ENCODE data around the gene OR10C1.
"Not testable (repeated sequence)": the region's sequence is repeated elsewhere in the genome, so short reads cannot be mapped to it uniquely, and the experiment has no call there.

Gene OR10C1

GRCh38 chr6:29439006-29439405 lies at the start of gene OR10C1:
TSS of gene OR10C1 (plus strand) at chr6:29439306. CDS start at chr6:29440016, 710 bp downstream.
- DNase-seq (ENCODE audit: low spot score), result no peak

DNA sequence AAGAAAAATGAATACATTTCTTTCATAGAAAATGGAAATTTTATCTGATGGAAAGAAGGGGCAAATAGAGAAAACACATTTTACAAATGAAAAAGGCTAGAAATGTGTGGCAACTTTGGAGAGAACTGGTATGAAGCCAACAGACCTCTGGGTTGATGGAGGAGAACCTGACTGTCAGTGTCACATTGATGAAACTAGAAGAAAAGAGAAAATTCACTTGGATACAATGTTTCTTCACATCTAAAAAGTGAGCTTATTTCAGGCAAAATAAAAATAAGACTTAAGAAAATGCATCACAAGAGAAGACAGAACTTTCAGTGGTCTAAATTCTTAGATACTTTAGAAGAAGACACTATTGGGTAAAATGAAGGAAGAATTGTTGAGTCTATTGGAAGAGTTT lies 43.8 kb upstream of the OR10C1 start, which contains the start of gene OR12D2:
OR12D2 (plus strand) TSS at position 301 of the 400 bp plus-strand sequence. CDS start 1,069 bp downstream, outside the sequence.
- no peak for DNase-seq (ENCODE audit: low spot score)

GRCh38 chr6:29399525-29399924 lies 39.6 kb upstream of the OR10C1 start:
- DNase-seq (ENCODE audit: low spot score), result no peak

GRCh38 chr6:29403801-29404200 lies 35.3 kb upstream of the OR10C1 start:
- no peak for DNase-seq (ENCODE audit: low spot score)

DNA sequence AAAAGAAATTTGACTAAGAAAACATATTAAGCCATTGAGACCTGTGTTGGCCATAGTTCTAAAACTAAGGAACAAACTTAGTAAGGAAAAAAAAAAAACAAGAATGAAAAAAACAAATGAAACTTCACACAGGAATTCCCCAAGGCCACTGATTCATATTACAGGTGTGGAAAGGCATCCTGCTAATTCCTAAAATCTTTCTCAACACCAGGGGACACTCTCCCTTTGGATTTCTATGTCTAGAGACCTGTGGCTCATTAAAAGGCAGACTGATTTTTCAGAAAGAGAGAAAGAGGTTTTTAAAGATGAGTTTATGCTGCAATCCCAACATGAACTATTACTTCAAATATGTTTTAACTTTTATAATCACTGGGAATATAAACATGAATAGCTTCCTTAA lies 24.5 kb upstream of the OR10C1 start, which contains the start of gene OR12D1:
OR12D1 (plus strand) TSS at position 341 of the 400 bp plus-strand sequence.
- no peak for DNase-seq (ENCODE audit: low spot score)

- DNase-seq (ENCODE audit: low spot score), result no peak
Measured at GRCh38 chr6:29419516-29419915, 19.6 kb upstream of the OR10C1 start.

DNA sequence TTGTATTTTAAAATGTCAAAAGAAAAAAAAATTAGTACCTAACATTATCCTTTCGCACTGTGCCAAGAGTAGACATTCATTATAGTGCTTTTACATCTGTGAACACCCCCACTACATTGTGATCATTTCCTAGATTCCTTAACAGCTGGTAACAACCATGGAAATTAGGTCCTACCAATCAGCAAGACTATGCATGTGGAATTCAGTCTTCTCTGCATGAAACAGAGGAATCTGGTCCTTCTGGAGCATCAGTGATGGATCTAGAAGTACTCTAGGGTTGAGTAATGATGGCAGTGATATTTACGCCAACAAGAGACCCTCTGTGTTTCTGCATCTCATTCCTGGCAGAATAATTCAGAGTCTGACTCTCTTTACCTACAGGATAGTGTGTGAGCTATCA lies 14.9 kb upstream of the OR10C1 start:
- DNase-seq (ENCODE audit: low spot score), result no peak

GRCh38 chr6:29424575-29424974 lies 14.5 kb upstream of the OR10C1 start:
- no peak for DNase-seq (ENCODE audit: low spot score)

- no peak for DNase-seq (ENCODE audit: low spot score)
Measured at GRCh38 chr6:29425075-29425474, 14.0 kb upstream of the OR10C1 start.

GRCh38 chr6:29426654-29427053 lies 12.5 kb upstream of the OR10C1 start:
- DNase-seq (ENCODE audit: low spot score), result no peak

DNA sequence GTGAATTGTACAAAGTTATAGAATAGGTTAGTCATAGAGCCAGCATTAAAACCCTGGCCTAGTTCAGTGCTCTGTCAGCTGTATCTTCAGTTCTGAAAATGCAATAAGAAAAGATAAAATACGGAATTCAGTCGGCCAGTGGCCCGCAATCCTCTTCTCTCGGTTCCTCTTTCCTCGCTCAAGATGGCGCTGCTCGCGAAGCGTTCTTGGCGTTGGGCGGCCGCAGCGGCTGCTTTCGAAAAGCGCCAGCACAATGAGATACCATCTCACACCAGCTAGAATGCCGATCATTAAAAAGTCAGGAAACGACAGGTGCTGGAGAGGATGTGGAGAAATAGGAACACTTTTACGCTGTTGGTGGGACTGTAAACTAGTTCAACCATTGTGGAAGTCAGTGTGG lies 2.4 kb upstream of the OR10C1 start:
- DNase-seq (ENCODE audit: low spot score), result not testable (repeated sequence)

DNA sequence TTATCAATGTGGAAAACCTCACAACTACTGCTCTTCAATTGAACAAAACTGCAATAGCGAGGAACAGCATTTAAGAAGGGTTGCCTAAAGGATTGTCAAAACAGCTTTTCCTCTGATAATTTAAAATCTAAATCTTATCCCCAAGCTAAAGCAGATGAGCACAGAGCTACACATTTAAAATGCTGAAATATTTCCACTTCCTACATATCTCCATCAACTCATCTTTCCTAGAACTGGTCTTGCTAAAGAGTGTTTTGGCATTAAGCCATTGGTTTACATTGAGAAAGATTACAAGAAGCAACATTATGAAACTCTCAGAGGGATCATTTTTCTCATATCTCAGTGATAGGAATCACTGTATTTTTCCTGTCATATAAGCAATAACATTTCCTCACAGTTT lies 3.6 kb downstream of the OR10C1 start:
- DNase-seq (ENCODE audit: low spot score), result no peak

DNA sequence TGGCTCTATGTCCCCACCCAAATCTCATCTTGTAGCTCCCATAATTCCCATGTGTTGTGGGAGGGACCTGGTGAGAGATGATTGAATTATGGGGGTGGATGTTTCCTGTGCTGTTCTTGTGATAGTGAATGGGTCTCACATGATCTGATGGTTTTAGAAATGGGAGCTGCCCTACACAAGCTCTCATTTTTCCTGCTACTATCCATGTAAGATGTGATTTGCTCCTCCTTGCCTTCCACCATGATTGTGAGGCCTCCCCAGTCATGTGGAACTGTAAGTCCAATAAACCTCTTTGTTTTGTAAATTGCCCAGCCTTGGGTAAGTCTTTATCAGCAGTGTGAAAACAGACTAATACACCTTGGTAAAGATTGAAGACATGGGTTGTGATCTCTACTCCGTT lies 4.9 kb downstream of the OR10C1 start:
- DNase-seq (ENCODE audit: low spot score), result not testable (repeated sequence)

GRCh38 chr6:29447670-29448069 lies 8.6 kb downstream of the OR10C1 start:
- DNase-seq (ENCODE audit: low spot score), result no peak

DNA sequence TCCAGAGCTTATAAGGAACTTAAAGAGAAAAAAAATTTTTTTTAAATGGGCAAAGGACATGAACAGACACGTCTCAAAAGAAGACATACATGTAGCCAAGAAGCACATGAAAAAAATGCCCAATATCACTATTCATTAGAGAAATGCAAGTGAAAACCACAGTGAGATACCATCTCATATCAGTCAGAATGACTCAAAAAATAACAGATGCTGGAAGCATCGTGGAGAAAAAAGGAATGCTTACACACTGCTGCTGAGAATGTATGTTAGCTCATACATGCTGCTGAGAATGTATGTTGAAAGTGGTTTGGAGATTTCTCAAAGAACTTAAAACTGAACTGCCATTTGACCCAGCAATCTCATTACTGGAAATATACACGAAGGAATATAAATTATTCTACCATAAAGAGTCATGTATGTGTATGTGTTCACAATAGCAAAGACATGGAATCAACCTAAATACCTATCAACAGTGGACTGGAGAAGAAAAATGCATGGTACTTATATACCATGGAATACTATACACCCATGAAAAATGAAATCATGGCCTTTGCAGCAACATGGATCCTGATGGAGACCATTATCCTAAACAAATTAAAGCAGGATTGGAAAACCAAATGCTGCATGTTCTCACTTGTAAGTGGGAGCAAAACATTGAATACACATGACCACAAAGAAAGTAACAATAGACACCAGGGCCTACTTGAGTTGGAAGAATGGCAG lies 12.5 kb downstream of the OR10C1 start:
- no peak for DNase-seq (ENCODE audit: low spot score)

- DNase-seq (ENCODE audit: low spot score), result no peak
Measured at GRCh38 chr6:29456971-29457370, 17.9 kb downstream of the OR10C1 start, which contains the start of the genes OR11A1 and OR2H1. TSS of gene OR11A1 (minus strand) at chr6:29457071. CDS start at chr6:29427641, 29,430 bp downstream. TSS of gene OR2H1 (plus strand) at chr6:29457155. CDS start at chr6:29461770, 4,615 bp downstream.

DNA sequence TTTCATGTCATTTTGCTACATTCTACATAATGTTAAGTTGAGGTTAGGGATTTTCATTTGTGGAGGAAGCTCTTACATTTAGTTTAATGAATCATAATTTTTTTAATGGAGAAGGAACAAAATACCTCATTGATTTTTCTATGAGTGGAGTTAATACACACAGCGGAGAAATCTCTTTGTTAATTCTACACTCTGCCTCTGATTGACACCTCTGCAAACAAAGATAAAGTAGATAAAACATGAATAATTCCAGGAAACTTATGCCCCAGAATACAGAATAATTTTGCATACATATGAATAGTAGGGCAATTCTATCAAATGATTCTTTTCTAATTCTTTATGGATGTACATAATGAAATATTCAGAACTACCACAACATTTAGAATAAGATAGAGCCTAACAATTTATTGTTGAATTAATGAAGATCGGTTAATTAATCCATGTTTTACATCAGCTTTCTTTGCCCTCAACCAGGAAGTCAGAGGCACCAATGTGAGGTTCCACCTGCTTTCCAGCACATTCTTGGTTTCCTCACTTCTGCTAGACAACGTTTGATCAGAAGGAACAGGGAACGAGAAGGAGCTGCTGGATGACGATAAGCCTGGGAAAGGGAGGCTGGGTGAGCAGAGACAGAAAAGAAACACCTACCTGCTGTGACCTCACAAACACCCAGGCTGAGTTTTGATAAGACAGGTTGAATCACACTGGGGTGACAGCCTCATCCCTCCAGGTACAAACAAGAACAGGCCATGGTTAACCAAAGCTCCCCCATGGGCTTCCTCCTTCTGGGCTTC lies 22.1 kb downstream of the OR10C1 start:
- no peak for DNase-seq (ENCODE audit: low spot score)

GRCh38 chr6:29462022-29462421 lies 22.9 kb downstream of the OR10C1 start:
- DNase-seq (ENCODE audit: low spot score), result no peak

DNA sequence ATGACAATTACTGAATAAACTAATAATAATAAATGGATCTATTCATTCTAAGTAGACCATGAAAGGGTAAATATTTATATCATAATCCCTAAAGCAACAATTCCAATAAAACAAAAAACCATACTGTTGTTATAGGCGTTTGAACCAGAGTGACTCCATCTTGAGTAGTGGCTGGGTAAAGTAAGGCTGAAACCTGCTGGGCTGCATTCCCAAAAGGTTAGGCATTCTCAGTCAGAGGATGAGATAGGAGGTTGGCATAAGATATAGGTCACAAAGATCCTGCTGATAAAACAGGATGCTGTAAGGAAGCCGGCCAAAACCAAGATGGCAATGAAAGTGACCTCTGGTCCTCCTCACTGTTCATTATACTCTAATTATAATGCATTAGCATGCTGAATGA lies 26.2 kb downstream of the OR10C1 start:
- no peak for DNase-seq (ENCODE audit: low spot score)

GRCh38 chr6:29465801-29466200 lies 26.7 kb downstream of the OR10C1 start:
- DNase-seq (ENCODE audit: low spot score), result no peak

- no peak for DNase-seq (ENCODE audit: low spot score)
Measured at GRCh38 chr6:29466241-29466640, 27.1 kb downstream of the OR10C1 start.

DNA sequence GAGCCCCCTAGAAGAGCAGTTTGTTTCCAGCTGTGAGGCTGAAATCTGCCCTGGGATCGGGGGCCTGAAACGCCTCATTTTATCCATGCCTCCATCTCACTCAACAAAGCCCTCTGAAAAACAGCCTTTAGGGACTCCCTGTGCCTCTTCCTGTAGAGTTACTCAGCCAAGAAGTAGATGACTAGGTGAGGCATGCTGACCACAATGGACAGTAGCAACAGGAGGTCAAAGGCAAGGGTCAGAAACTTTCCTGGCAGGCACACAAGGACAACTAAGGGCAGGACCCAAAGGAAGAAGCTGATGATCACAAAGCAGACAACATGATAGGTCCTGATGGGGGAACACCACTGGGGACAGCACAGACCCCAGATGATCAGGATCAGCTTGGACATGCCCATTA lies 35.9 kb downstream of the OR10C1 start:
- no peak for DNase-seq (ENCODE audit: low spot score)

- no peak for DNase-seq (ENCODE audit: low spot score)
Measured at GRCh38 chr6:29477923-29478450, 38.9 kb downstream of the OR10C1 start.
